ES-I3 (cell line): ENCODE measurements around the gene EMX2.
"Not testable (repeated sequence)": the region's sequence is repeated elsewhere in the genome, so short reads cannot be mapped to it uniquely, and the experiment has no call there.

Experiments
- H3K36me3 ChIP-seq: 2 replicates; pipeline ENCODE4 v1.6.1; 2013; ENCODE audit warnings: mild to moderate bottlenecking, low read length, control low read depth, moderate library complexity; ENCODE audit not compliant: insufficient read depth
- H3K4me1 ChIP-seq: 2 replicates; pipeline ENCODE4 v1.6.1; 2013; ENCODE audit warnings: mild to moderate bottlenecking, control low read depth, low read length; ENCODE audit not compliant: insufficient read depth
- H3K9ac ChIP-seq: 2 replicates; pipeline ENCODE4 v1.6.1; 2013; ENCODE audit warnings: low read depth, mild to moderate bottlenecking, low read length, moderate library complexity
- H3K9me3 ChIP-seq: 2 replicates; pipeline ENCODE4 v1.6.1; 2013; ENCODE audit warnings: mild to moderate bottlenecking, low read length, moderate library complexity; ENCODE audit not compliant: control insufficient read depth, insufficient read depth

The EMX2 gene

GRCh38 chr10:117574498-117575146 is 32.1 kb downstream of the EMX2 start:
- H3K36me3 ChIP-seq: no peaks in the 10 kb centered on the region
- no peak overlapping the region for H3K9ac ChIP-seq
- H3K4me1 ChIP-seq: no peaks in the 10 kb centered on the region
- H3K9me3 ChIP-seq: no peaks in the 10 kb centered on the region

- no peaks in the 10 kb centered on the region for H3K4me1 ChIP-seq
- no peaks in the 10 kb centered on the region for H3K9me3 ChIP-seq
- no peak overlapping the region for H3K9ac ChIP-seq
- no peaks in the 10 kb centered on the region for H3K36me3 ChIP-seq
These were observed 35.9 kb downstream of the EMX2 start for GRCh38 chr10:117578490-117578889.

DNA sequence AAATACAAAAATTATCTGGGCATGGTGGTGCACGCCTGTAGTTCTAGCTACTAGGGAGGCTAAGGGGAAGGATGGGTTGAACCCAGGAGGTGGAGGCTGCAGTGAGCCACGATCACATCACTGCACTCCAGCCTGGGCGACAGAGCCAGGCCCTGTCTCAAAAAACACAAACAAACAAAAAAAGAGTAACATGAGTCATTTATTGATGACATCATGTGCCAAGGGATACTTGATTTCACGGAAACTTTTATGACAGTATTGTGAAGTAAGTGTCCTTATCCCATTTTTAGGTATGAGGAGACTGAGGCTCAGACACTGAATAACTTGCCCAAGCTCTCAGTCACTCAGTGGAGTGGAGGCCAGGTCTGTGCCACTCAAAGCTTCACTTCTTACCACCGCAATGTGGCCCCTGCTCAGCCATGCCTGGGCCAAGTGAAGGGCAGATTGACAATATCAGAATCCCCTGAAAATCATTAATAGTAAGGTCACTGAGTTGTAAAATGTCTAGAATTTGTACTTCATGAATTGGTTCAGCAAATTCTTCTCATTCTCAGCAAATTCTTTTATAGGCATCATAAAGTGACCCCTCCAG is 36.5 kb downstream of the EMX2 start:
- Histone ChIP-seq H3K9me3 (no peaks in the 10 kb centered on the region), H3K36me3 (no peaks in the 10 kb centered on the region), H3K4me1 (no peaks in the 10 kb centered on the region), H3K9ac (no peak overlapping the region)

GRCh38 chr10:117581961-117582360 is 39.4 kb downstream of the EMX2 start:
- H3K4me1 ChIP-seq: no peaks in the 10 kb centered on the region
- H3K9ac ChIP-seq: no peak overlapping the region
- H3K36me3 ChIP-seq: no peaks in the 10 kb centered on the region
- no peaks in the 10 kb centered on the region for H3K9me3 ChIP-seq

DNA sequence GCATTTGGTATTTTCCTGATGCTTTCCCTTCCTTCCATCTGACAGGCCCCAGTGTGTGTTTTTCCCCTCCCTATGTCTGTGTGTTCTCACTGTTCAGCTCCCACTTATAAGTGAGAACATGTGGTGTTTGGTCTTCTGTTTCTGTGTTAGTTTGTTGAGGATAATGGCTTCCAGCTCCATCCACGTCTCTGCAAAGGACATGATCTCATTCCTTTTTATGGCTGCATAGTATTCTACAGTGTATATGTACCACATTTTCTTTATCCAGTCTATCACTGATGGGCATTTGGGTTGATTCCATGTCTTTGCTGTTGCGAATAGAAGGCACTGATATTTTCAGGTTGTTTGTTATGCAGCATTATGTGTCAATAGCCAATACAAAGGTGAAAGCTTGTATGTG is 42.3 kb downstream of the EMX2 start:
- H3K36me3 ChIP-seq, H3K4me1 ChIP-seq, H3K9me3 ChIP-seq, H3K9ac ChIP-seq: not testable (repeated sequence)

DNA sequence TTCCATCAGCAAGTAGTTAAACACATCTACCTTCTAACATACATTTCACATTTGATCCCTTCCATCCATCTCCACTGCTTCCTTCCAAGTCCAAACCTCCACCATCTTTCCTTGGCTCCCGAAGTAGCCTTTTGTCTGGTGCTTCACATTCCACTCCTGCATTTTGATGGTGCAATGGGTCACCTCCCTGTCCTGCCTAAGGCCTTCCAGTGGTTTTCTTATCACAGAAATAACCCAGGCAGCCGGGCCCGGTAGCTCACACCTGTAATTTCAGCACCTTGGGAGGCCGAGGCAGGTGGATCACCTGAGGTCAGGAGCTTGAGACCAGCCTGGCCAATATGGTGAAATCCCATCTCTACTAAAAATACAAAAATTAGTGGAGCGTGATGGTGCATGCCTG is 44.5 kb downstream of the EMX2 start:
- Histone ChIP-seq H3K4me1 (no peaks in the 10 kb centered on the region), H3K9me3 (no peaks in the 10 kb centered on the region), H3K9ac (no peak overlapping the region), H3K36me3 (no peaks in the 10 kb centered on the region)

- Histone ChIP-seq H3K9ac (no peak overlapping the region), H3K9me3 (no peaks in the 10 kb centered on the region), H3K4me1 (no peaks in the 10 kb centered on the region), H3K36me3 (no peaks in the 10 kb centered on the region)
These were observed 47.7 kb downstream of the EMX2 start for GRCh38 chr10:117590101-117590875.

DNA sequence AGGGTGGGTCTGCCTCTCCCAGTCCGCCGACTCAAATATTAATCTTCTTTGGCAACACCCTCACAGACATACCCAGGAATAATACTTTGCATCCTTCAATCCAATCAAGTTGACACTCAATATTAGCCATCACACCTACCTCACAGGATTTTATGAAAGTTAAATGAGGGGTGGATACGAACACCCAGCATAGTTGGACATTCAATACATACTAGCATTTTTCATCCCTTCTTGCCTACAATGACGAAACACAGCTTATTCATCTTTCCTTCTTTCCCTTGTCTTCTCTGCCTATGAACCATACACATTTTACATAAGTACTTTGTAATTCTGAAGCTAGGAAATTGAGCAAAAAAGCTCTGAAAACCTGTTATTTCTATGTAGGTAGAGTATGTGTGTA is 48.5 kb downstream of the EMX2 start:
- Histone ChIP-seq H3K9me3 (no peaks in the 10 kb centered on the region), H3K36me3 (no peaks in the 10 kb centered on the region), H3K9ac (no peak overlapping the region), H3K4me1 (no peaks in the 10 kb centered on the region)

GRCh38 chr10:117594722-117595121 is 52.2 kb downstream of the EMX2 start:
- Histone ChIP-seq H3K4me1 (no peaks in the 10 kb centered on the region; the same call in 1 of the 2 replicates), H3K9me3 (no peaks in the 10 kb centered on the region), H3K36me3 (no peaks in the 10 kb centered on the region), H3K9ac (no peak overlapping the region)

- no peak overlapping the region for H3K9ac ChIP-seq
- H3K36me3 ChIP-seq: no peaks in the 10 kb centered on the region
- no peaks in the 10 kb centered on the region for H3K9me3 ChIP-seq
- H3K4me1 ChIP-seq: no peaks in the 10 kb centered on the region; the same call in 1 of the 2 replicates
These were observed 54.2 kb downstream of the EMX2 start for GRCh38 chr10:117596706-117597105.

- Histone ChIP-seq H3K9ac (no peak overlapping the region), H3K36me3 (no peaks in the 10 kb centered on the region), H3K9me3 (no peaks in the 10 kb centered on the region), H3K4me1 (no peaks in the 10 kb centered on the region; the same call in 1 of the 2 replicates)
These were observed 54.7 kb downstream of the EMX2 start for GRCh38 chr10:117597216-117597615.
